Activated B cell treated with CpG ODN at 0.5 μM for 24 hours (primary cell): ENCODE measurements around the gene STK38. TPM values are rescaled to one million over a fixed set of nuclear protein-coding genes. Genes with fewer than 3 reads are reported as not detected.
A peak's percentile ranks its signal among the peaks of the same experiment; 100 is the strongest.

ENCODE experiments used
- ATAC-seq: fragments of 200-7000 bp; cut with Tn5 transposase; one replicate; pipeline ENCODE4 v1.10.0; 2021; ENCODE audit warnings: low read depth, mild to moderate bottlenecking, moderate library complexity
- CTCF ChIA-PET: fragments of 350-600 bp; sonication (Branson Sonifier 250); formaldehyde crosslinking; loops from one replicate; lab custom pipeline; 2021; ENCODE audit warnings: antibody characterized with exemption; lab: Charles Lee
- POLR2A ChIA-PET: fragments of 350-600 bp; sonication (Branson Sonifier 250); formaldehyde crosslinking; loops from one replicate; lab custom pipeline; 2021; ENCODE audit warnings: antibody characterized with exemption; lab: Charles Lee
- DNase-seq: peaks from one replicate; pipeline ENCODE4 v3.0.0; 2022
- H3K27ac Mint-ChIP-seq: one replicate; pipeline ENCODE4 v1.8.0; 2020; ENCODE audit warnings: mixed read lengths
- H3K27me3 Mint-ChIP-seq: one replicate; pipeline ENCODE4 v1.8.0; 2021; ENCODE audit warnings: mixed read lengths
- H3K36me3 Mint-ChIP-seq: one replicate; pipeline ENCODE4 v1.8.0; 2021; ENCODE audit warnings: low read depth, mixed read lengths
- H3K4me1 Mint-ChIP-seq: one replicate; pipeline ENCODE4 v1.8.0; 2021; ENCODE audit warnings: mixed read lengths
- H3K4me3 Mint-ChIP-seq: one replicate; pipeline ENCODE4 v1.8.0; 2020; ENCODE audit warnings: mild to moderate bottlenecking, mixed read lengths
- H3K9me3 Mint-ChIP-seq: one replicate; pipeline ENCODE4 v1.8.0; 2020; ENCODE audit warnings: mixed read lengths
- intact Hi-C: fragments of 100-400 bp; cut with micrococcal nuclease; formaldehyde crosslinking; loops from one replicate; pipeline ENCODE4 v1.15.1; 2024
- total RNA-seq: library from RNA; stranded (reverse); gene quantifications from 2 replicates; pipeline ENCODE4 v1.2.3, GENCODE V29; 2022
- TF ChIP-seq, protein P1 (sequence below): fragments of 200-600 bp; IDR thresholded peaks from one replicate; pipeline ENCODE4 v1.8.0; 2022; ENCODE audit warnings: antibody characterized with exemption, mild to moderate bottlenecking

Gene STK38
- total RNA-seq, 1 donor from 2014 or later: 26.1 TPM

DNA sequence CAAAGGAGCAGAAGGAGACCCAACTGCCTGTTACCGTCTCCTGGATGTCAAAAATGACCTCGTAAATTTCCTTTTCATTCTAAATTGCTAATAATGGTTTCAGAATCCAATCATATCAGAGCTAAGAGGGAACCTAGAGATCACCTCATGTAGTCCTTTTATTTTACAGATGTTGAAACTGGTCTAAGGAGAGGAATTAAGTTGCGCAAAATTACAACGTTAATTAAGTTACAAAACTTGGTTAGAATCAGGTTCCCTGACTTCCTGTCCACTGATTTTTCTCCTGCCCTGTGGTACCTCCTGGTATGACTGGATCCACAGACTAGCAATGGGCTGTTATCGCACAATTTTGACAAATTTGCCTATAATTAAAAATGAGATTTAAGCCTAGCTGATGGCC, 9.0 kb upstream of the STK38 start:
- Mint-ChIP-seq H3K27ac (no peak overlapping the region), H3K36me3 (no peaks in the 10 kb centered on the region), H3K9me3 (no peaks in the 10 kb centered on the region), H3K27me3 (no peaks in the 10 kb centered on the region), H3K4me3 (no peak overlapping the region), H3K4me1 (peaks cover 9% of the 10 kb centered on the region)
- intact Hi-C loops: no loop called here
- ChIA-PET CTCF (no interaction called here), POLR2A (interaction anchor here (0.7 kb wide), 1 partner anchor 30 kb away, joined by 3 read pairs; no protein-coding TSS in a partner anchor)
- ATAC-seq (no peak), DNase-seq (no peak)
- TF ChIP-seq, protein P1, sequence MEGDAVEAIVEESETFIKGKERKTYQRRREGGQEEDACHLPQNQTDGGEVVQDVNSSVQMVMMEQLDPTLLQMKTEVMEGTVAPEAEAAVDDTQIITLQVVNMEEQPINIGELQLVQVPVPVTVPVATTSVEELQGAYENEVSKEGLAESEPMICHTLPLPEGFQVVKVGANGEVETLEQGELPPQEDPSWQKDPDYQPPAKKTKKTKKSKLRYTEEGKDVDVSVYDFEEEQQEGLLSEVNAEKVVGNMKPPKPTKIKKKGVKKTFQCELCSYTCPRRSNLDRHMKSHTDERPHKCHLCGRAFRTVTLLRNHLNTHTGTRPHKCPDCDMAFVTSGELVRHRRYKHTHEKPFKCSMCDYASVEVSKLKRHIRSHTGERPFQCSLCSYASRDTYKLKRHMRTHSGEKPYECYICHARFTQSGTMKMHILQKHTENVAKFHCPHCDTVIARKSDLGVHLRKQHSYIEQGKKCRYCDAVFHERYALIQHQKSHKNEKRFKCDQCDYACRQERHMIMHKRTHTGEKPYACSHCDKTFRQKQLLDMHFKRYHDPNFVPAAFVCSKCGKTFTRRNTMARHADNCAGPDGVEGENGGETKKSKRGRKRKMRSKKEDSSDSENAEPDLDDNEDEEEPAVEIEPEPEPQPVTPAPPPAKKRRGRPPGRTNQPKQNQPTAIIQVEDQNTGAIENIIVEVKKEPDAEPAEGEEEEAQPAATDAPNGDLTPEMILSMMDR: no peak

DNA sequence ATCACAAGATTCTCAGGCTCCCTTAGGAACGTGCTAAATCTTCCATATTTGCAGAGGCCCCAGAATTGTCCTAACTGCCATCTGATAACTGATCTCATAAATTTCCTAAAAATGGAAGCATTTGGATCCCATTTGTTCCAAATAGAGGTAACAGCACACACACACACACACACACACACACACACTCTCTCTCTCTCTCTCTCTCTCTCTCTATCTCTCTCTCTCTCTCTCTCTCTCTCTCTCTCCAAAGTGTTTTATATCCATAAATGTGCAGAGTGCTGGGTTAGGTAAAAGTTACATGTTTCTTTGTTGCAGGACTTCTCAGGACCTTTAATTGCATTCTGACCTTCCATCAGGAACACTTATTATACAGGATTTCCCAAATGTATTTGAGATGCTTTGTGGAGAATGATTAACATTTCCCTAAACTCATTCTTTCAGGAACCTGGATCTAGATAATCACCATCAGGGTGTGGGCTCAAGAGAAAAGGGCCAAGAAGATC, 8.5 kb upstream of the STK38 start:
- Mint-ChIP-seq H3K27ac (no peak overlapping the region), H3K4me3 (no peak overlapping the region), H3K36me3 (no peaks in the 10 kb centered on the region), H3K9me3 (no peaks in the 10 kb centered on the region), H3K4me1 (peaks cover 11% of the 10 kb centered on the region), H3K27me3 (no peaks in the 10 kb centered on the region)
- intact Hi-C loops: loop anchor here (2.0 kb wide), 1 partner anchor 13 kb away; no protein-coding TSS in a partner anchor
- CTCF ChIA-PET: no interaction called here
- POLR2A ChIA-PET: no interaction called here
- no peak for DNase-seq
- TF ChIP-seq, protein P1: no peak
- no peak for ATAC-seq

DNA sequence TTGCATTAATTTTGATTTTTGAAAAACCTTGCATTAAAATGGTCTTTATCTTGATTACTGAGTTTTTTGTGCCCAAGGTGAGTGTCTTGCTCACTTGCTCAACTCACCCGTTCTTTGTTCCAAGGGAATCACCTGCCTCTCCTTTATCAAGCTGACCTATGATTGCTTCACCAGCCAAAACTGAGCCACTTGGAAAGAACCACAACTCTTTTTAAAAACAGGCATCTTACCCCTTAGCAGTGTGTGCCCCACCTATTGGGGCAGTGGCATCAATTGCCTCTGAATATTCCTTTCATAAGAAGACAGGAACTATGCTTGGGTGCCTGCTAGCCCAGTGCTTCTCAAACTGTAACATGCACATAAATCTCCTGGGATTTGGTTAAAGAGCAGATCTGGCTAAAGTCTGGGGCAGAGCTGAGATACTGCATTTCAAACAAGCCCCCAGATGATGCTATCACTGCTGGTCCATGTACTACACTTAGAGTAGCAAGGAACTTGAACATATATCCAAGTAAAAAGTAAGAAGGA, 3.3 kb upstream of the STK38 start:
- ChIA-PET CTCF (no interaction called here), POLR2A (interaction anchor here (0.6 to 2.9 kb wide), 2 partner anchors 43 to 72 kb away, joined by 5 to 25 read pairs; partner anchors contain the start of gene SRSF3)
- Mint-ChIP-seq H3K4me3 (peak overlapping the region; percentile 20), H3K4me1 (peaks cover 43% of the 10 kb centered on the region), H3K27ac (peak overlapping the region; percentile 30), H3K36me3 (peaks cover 11% of the 10 kb centered on the region), H3K27me3 (no peaks in the 10 kb centered on the region), H3K9me3 (no peaks in the 10 kb centered on the region)
- no peak for DNase-seq
- TF ChIP-seq, protein P1: no peak
- intact Hi-C loops: no loop called here
- peak; percentile 28 for ATAC-seq

DNA sequence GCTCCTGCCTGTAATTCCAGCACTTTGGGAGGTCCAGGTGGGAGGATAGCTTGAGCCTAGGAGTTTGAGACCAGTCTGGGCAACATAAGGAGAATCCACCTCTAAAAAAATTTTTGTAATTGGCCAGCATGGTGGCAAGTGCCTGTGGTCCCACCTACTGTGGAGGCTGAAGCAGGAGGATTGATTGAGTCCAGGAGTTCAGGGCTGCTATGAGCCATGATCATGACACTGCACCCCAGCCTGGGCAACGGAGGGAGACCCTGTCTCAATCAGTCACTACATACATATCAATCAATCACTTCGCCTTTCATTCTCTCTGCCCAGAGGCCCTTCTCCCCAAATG, 1.1 kb upstream of the STK38 start:
- POLR2A ChIA-PET: interaction anchor here (0.6 to 1.2 kb wide), 3 partner anchors 34 to 97 kb away, joined by 3 to 4 read pairs (median 3); no protein-coding TSS in a partner anchor
- no peaks in the 10 kb centered on the region for H3K27me3 Mint-ChIP-seq
- peak overlapping the region; percentile 32 for H3K4me3 Mint-ChIP-seq
- peaks cover 62% of the 10 kb centered on the region for H3K4me1 Mint-ChIP-seq
- H3K9me3 Mint-ChIP-seq: no peaks in the 10 kb centered on the region
- intact Hi-C loops: loop anchor here (5.0 kb wide), 1 partner anchor 1269 kb away; the partner anchor contains the start of gene ZFAND3
- ATAC-seq (no peak), DNase-seq (no peak)
- H3K36me3 Mint-ChIP-seq: peaks cover 12% of the 10 kb centered on the region
- H3K27ac Mint-ChIP-seq: peak overlapping the region; percentile 96
- CTCF ChIA-PET: no interaction called here
- TF ChIP-seq, protein P1: no peak

DNA sequence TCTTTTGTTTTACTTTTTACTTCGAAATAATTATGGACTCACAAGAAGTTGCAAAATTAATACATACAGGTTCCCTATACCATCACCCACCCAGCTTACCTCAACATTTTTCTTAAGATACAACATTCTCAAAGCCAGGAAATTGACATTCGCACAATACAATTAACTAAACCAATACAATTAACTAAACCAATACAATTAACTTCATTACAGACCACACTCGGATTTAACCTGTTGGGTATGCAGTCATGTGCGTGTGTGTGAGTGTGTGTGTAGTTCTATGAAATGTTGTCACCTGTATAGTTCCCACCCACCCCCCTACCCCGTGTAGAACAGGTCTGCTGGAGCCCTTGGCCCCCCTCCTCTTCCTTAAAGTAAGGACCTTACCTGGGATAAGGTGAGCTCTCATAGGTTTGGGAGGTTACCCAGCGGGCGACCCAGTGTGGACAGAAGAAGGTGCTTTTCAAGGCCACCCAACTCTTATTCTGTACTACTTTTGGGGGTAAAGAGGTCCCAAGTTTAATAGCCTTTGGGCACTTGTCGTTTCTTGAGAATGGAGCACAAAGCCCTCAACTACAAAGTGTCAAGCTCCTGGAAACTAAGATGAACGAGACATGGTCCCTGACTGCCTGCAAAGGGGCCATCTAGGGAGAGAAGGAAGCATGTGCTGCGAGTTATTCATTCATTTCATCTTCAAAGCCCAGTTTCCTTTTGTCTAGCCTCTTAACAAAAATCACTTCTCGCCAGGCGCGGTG, 544 bp upstream of the STK38 start:
- Mint-ChIP-seq H3K27ac (peak overlapping the region; percentile 96), H3K4me1 (peaks cover 65% of the 10 kb centered on the region), H3K4me3 (peak overlapping the region; percentile 98), H3K9me3 (no peaks in the 10 kb centered on the region), H3K27me3 (no peaks in the 10 kb centered on the region), H3K36me3 (peaks cover 14% of the 10 kb centered on the region)
- DNase-seq: no peak
- ATAC-seq: no peak
- CTCF ChIA-PET: no interaction called here
- intact Hi-C loops: loop anchor here (1.0 to 5.0 kb wide), 6 partner anchors 46 to 1269 kb away; partner anchors contain the start of genes KCTD20, PXT1, SRSF3 and ZFAND3
- TF ChIP-seq, protein P1: no peak
- POLR2A ChIA-PET: interaction anchor here (0.6 to 1.2 kb wide), 3 partner anchors 35 to 50 kb away, joined by 3 to 4 read pairs (median 3); no protein-coding TSS in a partner anchor
